ENCODE results near the gene PIK3R3. TPM values are rescaled to one million over a fixed set of nuclear protein-coding genes. Genes with fewer than 3 reads are reported as not detected.

PIK3R3 gene
- total and polyA plus RNA-seq, 9 donors, result 3.6 to 20.3 (median 10.7) TPM

DNA sequence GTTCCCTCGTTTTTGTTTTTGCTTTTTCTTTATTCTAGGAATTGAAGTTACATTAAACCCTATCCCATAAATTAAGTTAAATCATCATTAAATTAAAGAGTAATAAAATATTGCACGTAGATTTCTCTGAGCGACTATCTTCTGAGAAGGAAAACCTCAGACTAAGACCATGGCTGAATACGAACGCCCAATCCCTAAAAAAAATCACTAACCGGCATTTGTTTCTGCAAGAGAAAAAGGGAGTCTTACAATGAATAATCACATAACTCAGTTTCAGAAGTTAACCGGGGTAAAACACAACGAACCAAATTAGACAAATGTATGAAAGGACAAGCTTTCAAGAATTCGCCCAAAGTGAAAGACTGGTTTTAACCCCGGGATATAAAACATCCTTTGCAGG, 1.3 kb downstream of the PIK3R3 start:
- peaks cover 2% of the 10 kb centered on the region for H3K4me1 ChIP-seq (ENCODE audit: insufficient read depth)
- peak overlapping the region; percentile 83 for H3K4me3 ChIP-seq
- H3K27ac ChIP-seq, result no peak overlapping the region
- no peaks in the 10 kb centered on the region for H3K36me3 ChIP-seq
- intact Hi-C loops (cut with DNase I), result no loop called here
- H3K27me3 ChIP-seq, result no peaks in the 10 kb centered on the region
- no peak for DNase-seq
- TF ChIP-seq EP300 (IDR thresholded peaks at IDR 0.05) (no peak), POLR2A (IDR thresholded peaks at IDR 0.05) (no peak), CTCF (IDR thresholded peaks at IDR 0.05) (no peak)
- WGBS, 3 donors, result 1 to 2% (median 2%) methylated on average over 10 of the region's 10 CpGs
- no peaks in the 10 kb centered on the region for H3K9me3 ChIP-seq

GRCh38 chr1:46130606-46131005, 1.8 kb downstream of the PIK3R3 start:
- Histone ChIP-seq H3K27ac (no peak overlapping the region), H3K36me3 (no peaks in the 10 kb centered on the region), H3K4me3 (peak overlapping the region; percentile 83), H3K27me3 (no peaks in the 10 kb centered on the region), H3K9me3 (no peaks in the 10 kb centered on the region), H3K4me1 (ENCODE audit: insufficient read depth) (peaks cover 2% of the 10 kb centered on the region)
- 3 to 8% (median 8%) methylated on average over 5 of the region's 5 CpGs for WGBS, 3 donors
- intact Hi-C loops (cut with DNase I), result no loop called here
- no peak for DNase-seq
- TF ChIP-seq CTCF (IDR thresholded peaks at IDR 0.05) (no peak), POLR2A (IDR thresholded peaks at IDR 0.05) (no peak), EP300 (IDR thresholded peaks at IDR 0.05) (no peak)

- no peak for DNase-seq
- intact Hi-C loops (cut with DNase I), result no loop called here
- 17 to 42% (median 34%) methylated on average over 1 of the region's 1 CpG for WGBS, 3 donors
- no peak overlapping the region for H3K27ac ChIP-seq
- no peaks in the 10 kb centered on the region for H3K9me3 ChIP-seq
- no peak for TF ChIP-seq POLR2A (IDR thresholded peaks at IDR 0.05)
- no peak for TF ChIP-seq CTCF (IDR thresholded peaks at IDR 0.05)
- no peak for TF ChIP-seq EP300 (IDR thresholded peaks at IDR 0.05)
- H3K4me3 ChIP-seq, result no peak overlapping the region
- no peaks in the 10 kb centered on the region for H3K27me3 ChIP-seq
- no peaks in the 10 kb centered on the region for H3K36me3 ChIP-seq
- H3K4me1 ChIP-seq (ENCODE audit: insufficient read depth), result peaks cover 2% of the 10 kb centered on the region
These were observed 2.3 kb downstream of the PIK3R3 start for GRCh38 chr1:46130121-46130520.

DNA sequence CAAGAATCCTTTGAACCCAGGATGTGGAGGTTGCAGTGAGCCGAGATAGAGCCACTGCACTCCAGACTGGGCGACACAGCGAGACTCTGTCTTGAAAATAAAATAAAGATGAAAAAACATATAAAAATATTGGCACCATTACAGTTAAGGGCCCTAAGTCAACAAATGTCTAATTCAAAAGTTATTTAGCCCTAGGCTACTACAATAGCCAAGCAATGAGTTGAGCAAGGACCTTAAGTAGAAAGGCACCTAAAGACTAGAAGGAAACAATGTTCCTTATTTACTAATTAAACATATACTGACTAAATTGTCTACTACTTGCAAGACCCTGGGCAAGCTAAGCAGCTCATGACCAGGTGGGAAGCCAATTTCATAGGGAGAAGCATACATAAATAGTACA, 4.1 kb downstream of the PIK3R3 start:
- WGBS, 3 donors, result 90 to 94% (median 93%) methylated on average over 3 of the region's 3 CpGs
- TF ChIP-seq CTCF (IDR thresholded peaks at IDR 0.05), result no peak
- no peak for TF ChIP-seq POLR2A (IDR thresholded peaks at IDR 0.05)
- TF ChIP-seq EP300 (IDR thresholded peaks at IDR 0.05), result no peak
- H3K4me3 ChIP-seq, result no peak overlapping the region
- H3K4me1 ChIP-seq (ENCODE audit: insufficient read depth), result no peaks in the 10 kb centered on the region
- H3K27me3 ChIP-seq, result no peaks in the 10 kb centered on the region
- no peak overlapping the region for H3K27ac ChIP-seq
- intact Hi-C loops (cut with DNase I), result no loop called here
- DNase-seq, result no peak
- H3K9me3 ChIP-seq, result no peaks in the 10 kb centered on the region
- no peaks in the 10 kb centered on the region for H3K36me3 ChIP-seq

GRCh38 chr1:46118856-46119255, 13.6 kb downstream of the PIK3R3 start:
- DNase-seq, result no peak
- H3K9me3 ChIP-seq, result no peaks in the 10 kb centered on the region
- H3K4me3 ChIP-seq, result no peak overlapping the region
- H3K27ac ChIP-seq, result no peak overlapping the region
- TF ChIP-seq EP300 (IDR thresholded peaks at IDR 0.05), result no peak
- no peak for TF ChIP-seq POLR2A (IDR thresholded peaks at IDR 0.05)
- no peak for TF ChIP-seq CTCF (IDR thresholded peaks at IDR 0.05)
- no peaks in the 10 kb centered on the region for H3K27me3 ChIP-seq
- no peaks in the 10 kb centered on the region for H3K36me3 ChIP-seq
- no peaks in the 10 kb centered on the region for H3K4me1 ChIP-seq (ENCODE audit: insufficient read depth)
- intact Hi-C loops (cut with DNase I), result no loop called here

Measured in ovary (tissue), 9 donors.